ENCODE measurements around the gene TRIM44. TPM values are rescaled to one million over a fixed set of nuclear protein-coding genes. Genes with fewer than 3 reads are reported as not detected.
"Not testable (repeated sequence)": the region's sequence is repeated elsewhere in the genome, so short reads cannot be mapped to it uniquely, and the experiment has no call there.

TRIM44 gene
- total and polyA plus RNA-seq, 2 donors = 7.4 to 18.7 TPM

- Histone ChIP-seq H3K4me3 (ENCODE audit: low read length in 2 of 2) (no peak overlapping the region), H3K4me1 (ENCODE audit: control insufficient read depth in 2 of 2, insufficient read depth in 2 of 2, low read length in 2 of 2) (peaks cover 0 to 3% of the 10 kb centered on the region in 2 donors), H3K36me3 (ENCODE audit: control insufficient read depth in 2 of 2, insufficient read depth in 2 of 2, low read length in 1 of 2) (no peaks in the 10 kb centered on the region), H3K27ac (ENCODE audit: low read depth in 1 of 2, low read length in 1 of 2) (no peak overlapping the region), H3K27me3 (ENCODE audit: control insufficient read depth in 2 of 2, insufficient read depth in 1 of 2, low read length in 1 of 2) (no peaks in the 10 kb centered on the region), H3K9me3 (ENCODE audit: control insufficient read depth in 2 of 2, insufficient read depth in 1 of 2, low read length in 1 of 2) (no peaks in the 10 kb centered on the region)
- no peak for DNase-seq (ENCODE audit: low read depth in 6 of 9, low spot score in 9 of 9)
- 98% methylated on average over 1 of the region's 1 CpG for WGBS
Observed at GRCh38 chr11:35765211-35765610, 102.6 kb downstream of the TRIM44 start.

GRCh38 chr11:35766651-35767050 is 104.1 kb downstream of the TRIM44 start:
- H3K27me3 ChIP-seq (ENCODE audit: control insufficient read depth in 2 of 2, insufficient read depth in 1 of 2, low read length in 1 of 2) = no peaks in the 10 kb centered on the region
- 99% methylated on average over 4 of the region's 4 CpGs for WGBS
- no peaks in the 10 kb centered on the region for H3K36me3 ChIP-seq (ENCODE audit: control insufficient read depth in 2 of 2, insufficient read depth in 2 of 2, low read length in 1 of 2)
- peaks cover 0 to 3% of the 10 kb centered on the region in 2 donors for H3K4me1 ChIP-seq (ENCODE audit: control insufficient read depth in 2 of 2, insufficient read depth in 2 of 2, low read length in 2 of 2)
- no peak for DNase-seq (ENCODE audit: low read depth in 6 of 9, low spot score in 9 of 9)
- no peaks in the 10 kb centered on the region for H3K9me3 ChIP-seq (ENCODE audit: control insufficient read depth in 2 of 2, insufficient read depth in 1 of 2, low read length in 1 of 2)
- no peak overlapping the region for H3K4me3 ChIP-seq (ENCODE audit: low read length in 2 of 2)
- H3K27ac ChIP-seq (ENCODE audit: low read depth in 1 of 2, low read length in 1 of 2) = no peak overlapping the region

GRCh38 chr11:35770425-35770824 is 107.8 kb downstream of the TRIM44 start:
- not testable (repeated sequence) for DNase-seq (ENCODE audit: low read depth in 6 of 9, low spot score in 9 of 9); H3K4me3 ChIP-seq (ENCODE audit: low read length in 2 of 2); H3K9me3 ChIP-seq (ENCODE audit: control insufficient read depth in 2 of 2, insufficient read depth in 1 of 2, low read length in 1 of 2); H3K27ac ChIP-seq (ENCODE audit: low read depth in 1 of 2, low read length in 1 of 2); H3K4me1 ChIP-seq (ENCODE audit: control insufficient read depth in 2 of 2, insufficient read depth in 2 of 2, low read length in 2 of 2); H3K27me3 ChIP-seq (ENCODE audit: control insufficient read depth in 2 of 2, insufficient read depth in 1 of 2, low read length in 1 of 2); H3K36me3 ChIP-seq (ENCODE audit: control insufficient read depth in 2 of 2, insufficient read depth in 2 of 2, low read length in 1 of 2)
- 94% methylated on average over 1 of the region's 1 CpG for WGBS

- H3K4me1 ChIP-seq (ENCODE audit: control insufficient read depth in 2 of 2, insufficient read depth in 2 of 2, low read length in 2 of 2) = no peaks in the 10 kb centered on the region
- WGBS = 99% methylated on average over 5 of the region's 5 CpGs
- no peaks in the 10 kb centered on the region for H3K27me3 ChIP-seq (ENCODE audit: control insufficient read depth in 2 of 2, insufficient read depth in 1 of 2, low read length in 1 of 2)
- H3K36me3 ChIP-seq (ENCODE audit: control insufficient read depth in 2 of 2, insufficient read depth in 2 of 2, low read length in 1 of 2) = no peaks in the 10 kb centered on the region
- no peak for DNase-seq (ENCODE audit: low read depth in 6 of 9, low spot score in 9 of 9)
- no peak overlapping the region for H3K27ac ChIP-seq (ENCODE audit: low read depth in 1 of 2, low read length in 1 of 2)
- no peaks in the 10 kb centered on the region for H3K9me3 ChIP-seq (ENCODE audit: control insufficient read depth in 2 of 2, insufficient read depth in 1 of 2, low read length in 1 of 2)
- no peak overlapping the region for H3K4me3 ChIP-seq (ENCODE audit: low read length in 2 of 2)
Observed at GRCh38 chr11:35771722-35772121, 109.1 kb downstream of the TRIM44 start.

DNA sequence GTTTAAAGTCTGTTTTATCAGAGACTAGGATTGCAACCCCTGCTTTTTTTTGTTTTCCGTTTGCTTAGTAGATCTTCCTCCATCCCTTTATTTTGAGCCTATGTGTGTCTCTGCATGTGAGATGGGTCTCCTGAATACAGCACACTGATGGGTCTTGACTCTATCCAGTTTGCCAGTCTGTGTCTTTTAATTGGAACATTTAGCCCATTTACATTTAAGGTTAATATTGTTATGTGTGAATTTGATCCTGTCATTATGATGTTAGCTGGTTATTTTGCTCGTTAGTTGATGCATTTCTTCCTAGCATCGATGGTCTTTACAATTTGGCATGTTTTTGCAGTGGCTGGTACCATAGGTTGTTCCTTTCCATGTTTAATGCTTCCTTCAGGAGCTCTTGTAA is 114.7 kb downstream of the TRIM44 start:
- not testable (repeated sequence) for H3K9me3 ChIP-seq (ENCODE audit: control insufficient read depth in 2 of 2, insufficient read depth in 1 of 2, low read length in 1 of 2); H3K4me3 ChIP-seq (ENCODE audit: low read length in 2 of 2); H3K4me1 ChIP-seq (ENCODE audit: control insufficient read depth in 2 of 2, insufficient read depth in 2 of 2, low read length in 2 of 2); DNase-seq (ENCODE audit: low read depth in 6 of 9, low spot score in 9 of 9); H3K27ac ChIP-seq (ENCODE audit: low read depth in 1 of 2, low read length in 1 of 2); H3K36me3 ChIP-seq (ENCODE audit: control insufficient read depth in 2 of 2, insufficient read depth in 2 of 2, low read length in 1 of 2); H3K27me3 ChIP-seq (ENCODE audit: control insufficient read depth in 2 of 2, insufficient read depth in 1 of 2, low read length in 1 of 2)
- WGBS = 97% methylated on average over 3 of the region's 3 CpGs

GRCh38 chr11:35778943-35779342 is 116.4 kb downstream of the TRIM44 start:
- not testable (repeated sequence) for H3K4me3 ChIP-seq (ENCODE audit: low read length in 2 of 2); H3K9me3 ChIP-seq (ENCODE audit: control insufficient read depth in 2 of 2, insufficient read depth in 1 of 2, low read length in 1 of 2)
- 97% methylated on average over 8 of the region's 8 CpGs for WGBS

GRCh38 chr11:35779409-35779808 is 116.8 kb downstream of the TRIM44 start:
- Histone ChIP-seq H3K4me3 (ENCODE audit: low read length in 2 of 2) (no peak overlapping the region), H3K36me3 (ENCODE audit: control insufficient read depth in 2 of 2, insufficient read depth in 2 of 2, low read length in 1 of 2) (no peaks in the 10 kb centered on the region), H3K9me3 (ENCODE audit: control insufficient read depth in 2 of 2, insufficient read depth in 1 of 2, low read length in 1 of 2) (peaks cover 0 to 8% of the 10 kb centered on the region in 2 donors), H3K27ac (ENCODE audit: low read depth in 1 of 2, low read length in 1 of 2) (no peak overlapping the region), H3K4me1 (ENCODE audit: control insufficient read depth in 2 of 2, insufficient read depth in 2 of 2, low read length in 2 of 2) (no peaks in the 10 kb centered on the region), H3K27me3 (ENCODE audit: control insufficient read depth in 2 of 2, insufficient read depth in 1 of 2, low read length in 1 of 2) (no peaks in the 10 kb centered on the region)
- DNase-seq (ENCODE audit: low read depth in 6 of 9, low spot score in 9 of 9) = no peak
- 98% methylated on average over 5 of the region's 5 CpGs for WGBS

More at GRCh38 chr11:35778943-35779342, 116.4 kb downstream of the TRIM44 start:
- H3K4me1 ChIP-seq (ENCODE audit: control insufficient read depth in 2 of 2, insufficient read depth in 2 of 2, low read length in 2 of 2); H3K36me3 ChIP-seq (ENCODE audit: control insufficient read depth in 2 of 2, insufficient read depth in 2 of 2, low read length in 1 of 2); H3K27ac ChIP-seq (ENCODE audit: low read depth in 1 of 2, low read length in 1 of 2); DNase-seq (ENCODE audit: low read depth in 6 of 9, low spot score in 9 of 9); H3K27me3 ChIP-seq (ENCODE audit: control insufficient read depth in 2 of 2, insufficient read depth in 1 of 2, low read length in 1 of 2): not testable (repeated sequence)

DNA sequence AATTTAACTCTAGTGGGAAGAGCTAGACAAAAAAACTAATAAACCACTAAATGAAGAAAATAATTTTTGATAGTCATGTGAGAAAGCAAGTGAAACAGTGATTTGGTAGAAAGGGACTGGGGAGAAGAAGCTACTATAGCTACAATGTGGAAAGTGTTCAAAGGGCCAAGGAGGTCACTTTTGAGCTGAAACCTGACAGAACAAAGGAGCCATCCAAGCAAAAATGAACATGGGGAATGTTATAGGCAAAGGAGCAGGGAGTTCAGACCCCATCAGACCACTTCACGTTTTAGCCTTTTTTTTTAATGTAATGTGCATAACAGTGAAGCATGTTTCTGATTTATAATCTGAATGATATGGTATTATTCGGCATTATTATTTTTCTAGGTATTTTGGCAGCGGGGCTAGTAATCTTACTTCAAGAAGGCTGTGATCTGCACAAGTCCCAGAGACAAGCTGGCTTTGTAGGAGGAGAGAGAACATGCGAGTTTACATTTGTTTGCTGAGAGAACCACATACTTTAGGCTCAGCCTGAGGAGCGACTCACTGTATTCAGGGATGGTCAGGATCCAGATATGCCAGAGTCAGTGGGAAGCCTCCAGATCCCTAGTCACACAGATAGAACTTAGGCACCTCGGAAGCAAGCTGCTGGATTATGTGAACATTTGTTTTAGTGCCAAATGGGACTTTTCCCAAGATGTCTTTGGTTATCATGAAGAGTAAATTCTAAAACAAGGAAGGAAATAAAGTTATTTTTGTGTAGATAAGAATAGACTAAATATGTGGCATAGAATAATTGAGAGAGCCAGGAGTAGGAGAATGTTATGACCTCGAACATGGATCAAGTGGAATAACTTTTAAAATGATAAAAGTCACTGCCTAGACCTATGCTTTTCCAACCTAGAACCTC is 118.6 kb downstream of the TRIM44 start:
- no peaks in the 10 kb centered on the region for H3K36me3 ChIP-seq (ENCODE audit: control insufficient read depth in 2 of 2, insufficient read depth in 2 of 2, low read length in 1 of 2)
- H3K4me1 ChIP-seq (ENCODE audit: control insufficient read depth in 2 of 2, insufficient read depth in 2 of 2, low read length in 2 of 2) = peaks cover 0 to 6% of the 10 kb centered on the region in 2 donors
- DNase-seq (ENCODE audit: low read depth in 6 of 9, low spot score in 9 of 9) = no peak
- peaks cover 0 to 8% of the 10 kb centered on the region in 2 donors for H3K9me3 ChIP-seq (ENCODE audit: control insufficient read depth in 2 of 2, insufficient read depth in 1 of 2, low read length in 1 of 2)
- WGBS = 94% methylated on average over 7 of the region's 7 CpGs
- H3K27me3 ChIP-seq (ENCODE audit: control insufficient read depth in 2 of 2, insufficient read depth in 1 of 2, low read length in 1 of 2) = no peaks in the 10 kb centered on the region
- H3K27ac ChIP-seq (ENCODE audit: low read depth in 1 of 2, low read length in 1 of 2) = no peak overlapping the region
- no peak overlapping the region for H3K4me3 ChIP-seq (ENCODE audit: low read length in 2 of 2)

- Histone ChIP-seq H3K4me3 (ENCODE audit: low read length in 2 of 2) (no peak overlapping the region), H3K27me3 (ENCODE audit: control insufficient read depth in 2 of 2, insufficient read depth in 1 of 2, low read length in 1 of 2) (no peaks in the 10 kb centered on the region), H3K9me3 (ENCODE audit: control insufficient read depth in 2 of 2, insufficient read depth in 1 of 2, low read length in 1 of 2) (peaks cover 0 to 8% of the 10 kb centered on the region in 2 donors), H3K4me1 (ENCODE audit: control insufficient read depth in 2 of 2, insufficient read depth in 2 of 2, low read length in 2 of 2) (peaks cover 0 to 6% of the 10 kb centered on the region in 2 donors), H3K36me3 (ENCODE audit: control insufficient read depth in 2 of 2, insufficient read depth in 2 of 2, low read length in 1 of 2) (no peaks in the 10 kb centered on the region), H3K27ac (ENCODE audit: low read depth in 1 of 2, low read length in 1 of 2) (no peak overlapping the region)
- WGBS = 96% methylated on average over 3 of the region's 3 CpGs
- no peak for DNase-seq (ENCODE audit: low read depth in 6 of 9, low spot score in 9 of 9)
Observed at GRCh38 chr11:35781861-35782470, 119.4 kb downstream of the TRIM44 start.
